Astrocyte (in vitro differentiated cells and primary cell): ENCODE data around the gene SPRED2.

Source experiments
- CTCF ChIP-seq: IDR thresholded peaks from 2 replicates; pipeline ENCODE4 v1.5.1; 2011; ENCODE audit warnings: low read depth, mild to moderate bottlenecking, inconsistent platforms, low read length, moderate library complexity; ENCODE audit not compliant: insufficient read depth
- EZH2 ChIP-seq: IDR thresholded peaks from 2 replicates; pipeline ENCODE4 v1.6.1; 2012; ENCODE audit warnings: mild to moderate bottlenecking, low read length, inconsistent platforms; ENCODE audit not compliant: insufficient read depth

- TF ChIP-seq EZH2 (no peak), CTCF (no peak)
These were observed 155.3 kb downstream of the SPRED2 start for GRCh38 chr2:65277118-65277517.
